ENCODE results near the gene PROX1.

DNA sequence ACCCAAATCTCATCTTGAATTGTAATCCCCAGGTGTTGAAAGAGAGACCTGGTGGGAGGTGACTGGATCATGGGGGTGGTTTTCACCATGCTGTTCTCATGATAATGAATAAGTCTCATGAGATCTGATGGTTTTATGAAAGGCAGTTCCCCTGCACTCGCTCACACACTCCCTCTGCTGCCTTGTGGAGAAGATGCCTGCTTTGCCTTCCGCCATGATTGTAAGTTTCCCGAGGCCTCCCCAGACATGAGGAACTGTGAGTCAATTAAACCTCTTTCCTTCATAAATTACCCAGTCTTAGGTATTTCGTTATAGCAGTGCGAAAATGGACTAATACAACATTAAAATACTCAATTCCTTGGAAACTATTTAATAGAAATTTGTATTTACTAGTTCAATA, 99.2 kb downstream of the PROX1 start:
- TF ChIP-seq, protein P1, sequence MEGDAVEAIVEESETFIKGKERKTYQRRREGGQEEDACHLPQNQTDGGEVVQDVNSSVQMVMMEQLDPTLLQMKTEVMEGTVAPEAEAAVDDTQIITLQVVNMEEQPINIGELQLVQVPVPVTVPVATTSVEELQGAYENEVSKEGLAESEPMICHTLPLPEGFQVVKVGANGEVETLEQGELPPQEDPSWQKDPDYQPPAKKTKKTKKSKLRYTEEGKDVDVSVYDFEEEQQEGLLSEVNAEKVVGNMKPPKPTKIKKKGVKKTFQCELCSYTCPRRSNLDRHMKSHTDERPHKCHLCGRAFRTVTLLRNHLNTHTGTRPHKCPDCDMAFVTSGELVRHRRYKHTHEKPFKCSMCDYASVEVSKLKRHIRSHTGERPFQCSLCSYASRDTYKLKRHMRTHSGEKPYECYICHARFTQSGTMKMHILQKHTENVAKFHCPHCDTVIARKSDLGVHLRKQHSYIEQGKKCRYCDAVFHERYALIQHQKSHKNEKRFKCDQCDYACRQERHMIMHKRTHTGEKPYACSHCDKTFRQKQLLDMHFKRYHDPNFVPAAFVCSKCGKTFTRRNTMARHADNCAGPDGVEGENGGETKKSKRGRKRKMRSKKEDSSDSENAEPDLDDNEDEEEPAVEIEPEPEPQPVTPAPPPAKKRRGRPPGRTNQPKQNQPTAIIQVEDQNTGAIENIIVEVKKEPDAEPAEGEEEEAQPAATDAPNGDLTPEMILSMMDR (IDR thresholded peaks at IDR 0.05): no peak
- TF ChIP-seq POLR2A (IDR thresholded peaks at IDR 0.05): no peak

All from testis (tissue), 2 donors.